Smooth muscle cell (in vitro differentiated cells): ENCODE measurements around the gene DENND4C. TPM values are rescaled to one million over a fixed set of nuclear protein-coding genes. Genes with fewer than 3 reads are reported as not detected.
A peak's percentile ranks its signal among the peaks of the same experiment; 100 is the strongest.
"Not testable (repeated sequence)": the region's sequence is repeated elsewhere in the genome, so short reads cannot be mapped to it uniquely, and the experiment has no call there.

Source experiments
- DNase-seq: peaks from one replicate; lab custom pipeline; 2025; ENCODE audit not compliant: unreplicated experiment; lab: John Stamatoyannopoulos, UW
- H2AFZ ChIP-seq: fragments of 200-600 bp; sonication (generic); 2 replicates; pipeline ENCODE4 v1.6.0; 2016; ENCODE audit warnings: antibody characterized with exemption, low read depth, mild to moderate bottlenecking
- H3F3A ChIP-seq: fragments of 200-600 bp; sonication (generic); 2 replicates; pipeline ENCODE4 v1.6.0; 2017; ENCODE audit warnings: antibody characterized with exemption, low read depth
- H3K27ac ChIP-seq: fragments of 200-600 bp; sonication (generic); 2 replicates; pipeline ENCODE4 v1.5.1; 2016; ENCODE audit warnings: low read depth, mild to moderate bottlenecking
- H3K27me3 ChIP-seq: fragments of 200-600 bp; sonication (generic); 2 replicates; pipeline ENCODE4 v1.6.1; 2016; ENCODE audit warnings: low read depth, mild to moderate bottlenecking
- H3K36me3 ChIP-seq: fragments of 200-600 bp; sonication (generic); 2 replicates; pipeline ENCODE4 v1.5.1; 2016; ENCODE audit warnings: low read depth
- H3K4me1 ChIP-seq: fragments of 200-600 bp; sonication (generic); 2 replicates; pipeline ENCODE4 v1.5.1; 2016; ENCODE audit warnings: low read depth
- H3K4me2 ChIP-seq: fragments of 200-600 bp; sonication (generic); 2 replicates; pipeline ENCODE4 v1.6.0; 2016; ENCODE audit warnings: mild to moderate bottlenecking
- H3K4me3 ChIP-seq: fragments of 200-600 bp; sonication (generic); 2 replicates; pipeline ENCODE4 v1.5.1; 2016; ENCODE audit warnings: mild to moderate bottlenecking
- H3K79me2 ChIP-seq: fragments of 200-600 bp; sonication (generic); 2 replicates; pipeline ENCODE4 v1.6.0; 2016; ENCODE audit warnings: low read depth, mild to moderate bottlenecking
- H3K9ac ChIP-seq: fragments of 200-600 bp; sonication (generic); 2 replicates; pipeline ENCODE4 v1.6.0; 2016; ENCODE audit warnings: low read depth
- H3K9me3 ChIP-seq: fragments of 200-600 bp; sonication (generic); replicated peaks from 2 replicates; pipeline ENCODE4 v1.5.1; 2016; ENCODE audit warnings: low read depth
- H4K20me1 ChIP-seq: fragments of 200-600 bp; sonication (generic); 2 replicates; pipeline ENCODE4 v1.6.0; 2016; ENCODE audit warnings: low read depth
- CTCF ChIP-seq: fragments of 200-600 bp; sonication (generic); IDR thresholded peaks from 2 replicates; pipeline ENCODE4 v1.5.1; 2017; ENCODE audit warnings: borderline replicate concordance, mild to moderate bottlenecking, antibody characterized with exemption; ENCODE audit not compliant: insufficient read depth, poor library complexity, severe bottlenecking
- WGBS: methylation state at CpG from one replicate; pipeline ENCODE4 v1.1.7; 2016; ENCODE audit warnings: low lambda C conversion rate; 5-methylcytosine and 5-hydroxymethylcytosine counted together
- polyA plus RNA-seq: library from polyadenylated mRNA; unstranded; fragments of >200 nt; fragmentation: Nextera tagmentation; extraction: Ambion mirVana; gene quantifications from 2 replicates; pipeline ENCODE4 v1.2.1, GENCODE V29; 2016
- total RNA-seq: library from RNA; depleted of rRNA; stranded (reverse); fragments of >200 nt; gene quantifications from 2 replicates; pipeline ENCODE4 v1.2.3, GENCODE V29; 2014

DENND4C gene
- total and polyA plus RNA-seq, 2 experiments from 2014 or later = 4.0 to 24.8 TPM

GRCh38 chr9:19410195-19410503 is 179.7 kb downstream of the DENND4C start:
- Histone ChIP-seq H4K20me1 (no peaks in the 10 kb centered on the region), H3K36me3 (no peaks in the 10 kb centered on the region), H3K4me3 (peak overlapping the region; percentile 63), H3K4me1 (peaks cover 4% of the 10 kb centered on the region), H3K27me3 (no peaks in the 10 kb centered on the region), H3K4me2 (peak overlapping the region; percentile 88), H3K9ac (no peak overlapping the region), H3K79me2 (no peaks in the 10 kb centered on the region), H3K27ac (no peak overlapping the region), H2AFZ (no peak overlapping the region), H3F3A (no peaks in the 10 kb centered on the region), H3K9me3 (no peaks in the 10 kb centered on the region)
- WGBS = 95% methylated on average over 2 of the region's 2 CpGs
- no peak for TF ChIP-seq CTCF
- no peak for DNase-seq

GRCh38 chr9:19410594-19410993 is 180.1 kb downstream of the DENND4C start:
- Histone ChIP-seq H3K27me3 (no peaks in the 10 kb centered on the region), H4K20me1 (no peaks in the 10 kb centered on the region), H3K79me2 (no peaks in the 10 kb centered on the region), H3F3A (no peaks in the 10 kb centered on the region), H3K9ac (no peak overlapping the region), H3K27ac (no peak overlapping the region), H2AFZ (no peak overlapping the region), H3K9me3 (no peaks in the 10 kb centered on the region), H3K4me1 (peaks cover 4% of the 10 kb centered on the region), H3K4me2 (no peak overlapping the region), H3K36me3 (no peaks in the 10 kb centered on the region), H3K4me3 (no peak overlapping the region)
- 100% methylated on average over 2 of the region's 2 CpGs for WGBS
- TF ChIP-seq CTCF = no peak
- no peak for DNase-seq

- WGBS = 53% methylated on average over 8 of the region's 8 CpGs
- no peak for TF ChIP-seq CTCF
- no peak overlapping the region for H3K9ac ChIP-seq
Measured at GRCh38 chr9:19411316-19411715, 180.8 kb downstream of the DENND4C start.

GRCh38 chr9:19413456-19413855 is 183.0 kb downstream of the DENND4C start:
- not testable (repeated sequence) for H2AFZ ChIP-seq, H4K20me1 ChIP-seq, H3K4me2 ChIP-seq, H3K79me2 ChIP-seq, H3K27ac ChIP-seq, H3K9me3 ChIP-seq, H3F3A ChIP-seq, H3K4me3 ChIP-seq, H3K4me1 ChIP-seq, H3K36me3 ChIP-seq, H3K27me3 ChIP-seq, DNase-seq, H3K9ac ChIP-seq
- WGBS = 72% methylated on average over 3 of the region's 3 CpGs

More at GRCh38 chr9:19411316-19411715, 180.8 kb downstream of the DENND4C start:
- Histone ChIP-seq H3K4me3 (no peak overlapping the region), H3F3A (no peaks in the 10 kb centered on the region), H4K20me1 (no peaks in the 10 kb centered on the region), H3K27ac (no peak overlapping the region), H3K27me3 (no peaks in the 10 kb centered on the region), H3K36me3 (no peaks in the 10 kb centered on the region), H3K9me3 (no peaks in the 10 kb centered on the region), H2AFZ (no peak overlapping the region), H3K4me2 (no peak overlapping the region), H3K4me1 (peaks cover 4% of the 10 kb centered on the region), H3K79me2 (no peaks in the 10 kb centered on the region)
- no peak for DNase-seq
